HG03439 (cell line): ENCODE data around the gene SATB2.

Experiments used
- ATAC-seq: cut with Tn5 transposase; IDR thresholded peaks from one replicate; pipeline ENCODE4 v1.9.1; 2021; ENCODE audit warnings: mild to moderate bottlenecking, moderate library complexity; ENCODE audit not compliant: unreplicated experiment

SATB2 gene

DNA sequence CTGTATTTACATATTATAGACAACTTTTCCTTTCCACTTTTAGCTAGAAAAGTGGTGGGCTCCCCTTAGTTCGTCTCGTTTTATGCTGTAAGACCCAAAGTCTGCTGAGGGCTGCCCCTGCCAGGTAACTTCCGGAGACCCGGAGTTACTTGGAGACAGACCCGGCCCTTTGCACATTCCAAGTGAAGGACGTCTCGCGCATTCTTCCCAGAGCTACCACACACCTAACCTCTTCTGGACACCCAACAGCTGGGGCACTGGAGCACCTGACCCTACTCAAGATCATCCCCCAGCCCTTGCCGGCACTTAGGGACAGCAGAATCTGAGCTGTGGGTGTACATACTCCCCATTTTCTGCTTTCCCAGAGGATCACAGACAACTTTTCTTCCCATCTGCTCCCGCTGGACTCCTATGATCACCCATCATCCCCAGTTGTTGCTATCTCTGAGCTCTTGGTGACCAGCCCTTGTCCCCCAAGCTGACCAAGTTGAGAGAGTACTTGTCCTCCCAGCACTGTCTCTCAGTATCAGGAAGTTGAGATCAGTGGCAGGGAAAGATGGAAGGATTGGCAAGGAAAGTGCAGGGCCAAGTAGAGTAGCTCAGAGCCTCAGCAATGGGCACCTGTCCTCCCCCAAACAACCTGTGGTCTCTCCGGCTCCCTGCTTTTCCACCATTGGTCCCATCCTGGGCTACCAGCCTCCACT, 8.4 kb upstream of the SATB2 start:
- ATAC-seq, result no peak

DNA sequence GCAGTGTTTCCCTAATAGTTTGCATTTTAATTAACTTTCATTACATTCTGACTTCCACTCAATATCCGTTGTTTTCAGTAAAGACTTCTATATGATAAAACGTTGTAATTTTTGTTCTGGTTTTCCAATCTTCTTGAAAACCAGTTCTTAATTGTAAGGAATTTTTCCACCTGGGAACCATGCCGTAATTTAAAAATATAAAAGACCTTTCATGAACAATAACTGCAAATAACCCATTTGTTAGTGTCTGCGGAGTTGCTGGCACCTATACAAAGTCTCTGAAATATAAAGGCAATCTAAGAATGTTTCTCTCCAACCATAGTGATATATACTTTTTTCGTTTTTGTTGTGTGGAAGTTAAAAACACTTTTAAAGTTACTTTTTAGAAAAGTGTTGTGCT, 7.7 kb upstream of the SATB2 start:
- no peak for ATAC-seq

DNA sequence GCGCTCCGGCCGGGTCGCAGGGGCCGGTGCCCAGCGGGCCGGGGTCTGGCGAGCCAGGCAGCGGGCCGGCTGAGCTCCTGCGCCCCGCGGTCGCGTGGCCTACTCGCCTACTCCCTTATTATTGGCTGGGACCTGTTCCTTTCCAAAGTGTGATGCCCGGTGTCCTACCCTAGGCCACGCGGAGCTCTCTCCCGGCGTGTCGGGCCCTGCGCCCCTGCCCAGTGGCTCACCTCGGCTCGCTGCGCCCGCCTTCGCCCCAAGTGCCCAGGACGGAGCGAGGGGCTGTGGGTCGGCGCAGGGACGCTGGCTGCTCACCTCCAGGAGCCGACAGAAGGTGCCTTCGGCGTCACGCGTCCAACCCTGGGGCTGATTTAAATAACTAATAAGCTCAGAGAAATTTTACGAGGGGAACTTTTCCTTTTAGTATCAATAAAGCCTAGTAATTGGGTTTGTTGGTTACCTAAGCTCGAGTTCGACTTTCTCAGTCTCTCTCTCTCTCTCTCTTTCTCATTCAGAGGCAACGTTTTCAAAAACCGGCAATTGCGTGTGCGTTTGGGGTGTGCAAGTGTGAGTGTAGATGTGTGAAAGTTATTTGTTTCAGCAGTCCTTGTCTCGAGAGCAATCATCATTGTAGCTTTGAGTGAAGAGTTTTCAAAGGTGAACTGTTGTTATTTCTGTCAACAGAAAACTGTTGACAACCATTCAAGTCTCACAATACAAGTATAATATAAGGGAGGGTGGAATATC, 7.0 kb upstream of the SATB2 start:
- no peak for ATAC-seq

DNA sequence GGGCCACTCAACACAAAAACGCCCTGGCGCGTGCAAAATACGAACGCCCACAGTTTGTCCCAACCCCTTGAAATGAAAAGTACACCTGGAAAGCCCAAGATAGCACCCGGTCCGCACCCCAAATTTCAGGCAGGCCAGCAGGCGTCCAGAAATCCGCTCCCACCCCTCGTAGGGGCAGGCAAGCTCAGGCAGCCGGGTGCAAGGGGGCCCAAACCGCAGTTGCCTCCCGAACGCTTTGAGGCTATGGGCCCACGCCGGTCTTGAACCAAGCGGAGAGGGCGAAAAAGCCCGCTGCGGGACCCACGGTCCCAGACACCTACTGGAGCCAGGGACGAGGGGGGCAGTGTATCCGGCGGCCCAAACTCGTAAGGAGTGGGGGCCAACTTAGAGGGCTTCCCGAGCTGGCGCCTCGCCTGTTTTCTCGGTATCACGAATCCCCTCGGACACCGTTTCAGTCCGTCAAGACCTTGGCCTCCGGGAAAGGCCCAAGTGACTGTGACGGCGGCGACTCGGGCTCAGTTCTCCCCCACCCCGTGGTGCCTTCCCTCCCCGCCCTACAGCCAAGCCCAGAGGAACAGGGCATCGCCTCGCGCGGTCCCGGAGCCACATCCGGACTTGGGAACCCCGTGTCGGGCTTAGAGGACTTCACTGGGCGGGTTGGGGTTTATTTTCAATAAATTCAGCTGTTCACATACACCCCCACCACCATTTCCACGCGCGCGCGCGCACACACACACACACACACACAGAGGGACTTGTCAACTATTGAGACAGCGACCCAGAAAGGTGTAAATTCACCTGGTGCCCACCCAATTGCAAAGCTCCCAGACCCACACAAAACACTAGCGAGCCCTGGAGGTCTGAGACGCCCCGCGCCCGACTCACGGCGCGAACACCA, 6.2 kb upstream of the SATB2 start:
- ATAC-seq, result no peak

DNA sequence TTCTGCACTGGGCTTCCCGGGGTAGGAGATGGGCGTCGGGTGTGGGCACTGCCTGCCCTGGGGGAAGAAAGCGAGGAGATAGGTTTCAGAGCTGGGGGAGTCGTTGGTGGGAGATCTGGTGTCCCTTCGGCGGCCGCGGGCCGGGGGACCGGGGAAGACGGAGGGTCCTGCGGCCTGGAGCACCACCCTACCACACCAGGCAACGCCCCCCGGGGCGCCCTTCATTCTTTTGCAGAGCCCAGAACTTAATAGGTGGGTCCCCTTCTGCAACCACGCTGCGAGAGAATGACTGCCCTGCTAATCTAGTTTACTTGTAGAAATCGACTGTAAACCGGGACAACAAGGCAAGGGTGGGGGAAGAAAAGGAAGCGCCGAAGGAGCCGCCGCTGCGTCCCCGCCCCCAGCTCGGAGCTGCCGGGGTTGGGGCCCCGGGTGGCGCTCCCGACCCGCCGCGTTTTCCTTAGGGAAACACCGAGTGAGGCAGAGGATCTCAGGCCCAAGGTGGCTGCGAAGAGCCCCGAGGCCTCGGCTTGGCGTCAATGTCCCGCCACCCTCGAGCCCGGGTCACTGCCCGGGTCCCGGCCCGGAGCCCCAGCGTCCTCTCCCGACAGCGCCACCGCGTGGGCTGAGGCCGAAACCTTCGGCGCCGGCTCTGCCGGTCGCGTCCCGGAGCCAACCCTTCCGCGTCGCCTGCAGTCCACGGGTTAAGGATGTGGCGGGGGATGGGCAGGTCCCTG, 5.4 kb upstream of the SATB2 start:
- ATAC-seq, result no peak

DNA sequence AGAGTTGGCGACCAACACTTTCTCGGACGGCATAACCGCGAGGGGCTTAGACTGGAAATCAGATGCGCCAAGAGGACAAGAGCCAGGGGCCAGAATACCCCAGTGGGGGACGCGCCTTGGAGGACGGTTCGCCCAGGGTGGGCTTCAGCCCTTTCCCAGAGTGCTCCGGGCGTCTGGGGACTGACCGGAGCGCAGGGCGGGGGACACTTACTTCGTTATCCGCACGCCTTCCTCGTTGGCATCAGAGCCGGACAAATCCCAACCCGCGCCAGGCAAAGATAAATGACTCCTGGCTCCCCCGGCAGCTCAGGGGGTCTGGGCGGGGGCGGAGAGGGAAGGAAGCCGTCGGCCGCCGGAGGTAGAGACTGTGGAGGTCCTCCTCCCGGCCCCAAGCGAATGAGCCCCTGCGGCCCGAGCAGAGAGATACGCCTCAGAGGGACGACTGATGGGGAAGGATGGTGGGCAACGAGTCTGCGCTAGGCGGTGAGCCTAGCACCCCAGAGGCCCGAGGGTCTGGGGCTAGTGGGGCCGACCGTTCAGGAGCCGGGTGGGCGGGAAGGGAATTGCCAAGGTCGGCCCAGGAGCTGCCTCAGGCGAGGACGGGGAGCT, 4.7 kb upstream of the SATB2 start:
- no peak for ATAC-seq

DNA sequence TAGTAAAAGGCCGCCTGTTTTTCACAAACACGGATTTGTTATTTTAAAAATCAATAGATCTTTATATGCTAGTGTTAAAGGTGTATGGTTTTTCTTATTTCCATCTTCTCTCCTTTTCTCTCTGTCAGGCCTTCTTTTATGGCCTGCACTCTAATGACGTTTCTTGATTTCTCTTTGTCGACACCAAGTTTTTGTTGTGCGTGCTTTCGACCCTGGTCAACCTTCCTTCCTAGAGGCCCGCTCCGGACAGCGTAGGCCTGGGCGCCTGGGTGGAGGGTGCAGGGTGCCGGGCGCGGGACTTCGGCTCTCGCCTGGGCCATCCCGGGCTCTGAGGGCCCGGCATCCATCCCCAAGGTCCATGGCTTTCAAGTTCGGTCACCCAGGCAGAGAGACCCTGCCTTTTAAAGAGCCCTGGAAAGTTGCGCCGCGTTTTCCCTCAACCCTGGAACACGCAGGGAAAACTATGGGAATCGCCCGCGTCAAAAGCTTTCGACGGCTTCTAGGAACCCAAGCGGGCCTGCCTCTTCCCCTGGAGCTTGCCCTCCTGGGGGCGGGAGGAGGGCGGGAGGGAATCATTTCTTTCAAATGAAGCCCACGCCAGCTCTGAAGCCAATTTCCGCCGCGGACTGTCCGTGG, 4.1 kb upstream of the SATB2 start:
- ATAC-seq, result no peak

DNA sequence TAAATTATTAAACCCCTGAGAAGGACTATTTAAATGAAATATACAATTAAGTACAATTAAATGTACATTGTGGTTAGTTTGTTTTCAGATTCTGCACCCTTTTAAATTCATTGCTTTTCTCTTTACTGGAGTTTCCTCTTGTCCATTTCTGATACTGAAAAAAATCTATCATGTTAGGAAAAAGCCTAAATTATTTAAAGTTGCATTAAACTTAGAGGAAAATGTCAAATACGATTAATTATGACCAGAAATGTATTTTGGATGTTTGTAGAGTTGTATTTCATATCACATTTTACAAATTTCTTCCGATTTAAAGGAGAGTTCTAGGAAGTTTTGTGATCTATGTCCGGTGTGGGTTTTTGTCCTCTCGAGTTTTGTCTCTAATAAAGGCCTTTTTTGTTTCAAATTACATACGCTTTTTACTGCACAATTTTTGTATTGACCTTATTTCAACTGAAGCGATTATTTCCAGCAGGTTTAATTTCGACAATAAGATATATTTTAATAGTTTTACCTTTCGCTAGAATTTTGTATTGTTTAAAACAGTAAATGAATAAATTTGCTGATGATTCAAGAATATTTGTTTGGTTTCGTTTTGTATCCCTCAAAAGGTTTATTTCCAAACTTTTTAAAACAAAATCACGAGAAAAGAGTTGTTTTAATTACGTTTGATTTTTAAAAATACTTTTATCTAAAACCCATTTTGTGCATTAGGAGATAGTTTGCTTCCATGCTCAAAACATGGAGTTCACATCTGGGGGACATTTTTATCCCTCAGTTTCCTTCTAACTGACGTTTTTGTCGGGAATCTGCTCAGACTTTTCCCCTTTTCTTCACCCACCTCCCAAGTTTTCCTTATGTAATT, 3.3 kb upstream of the SATB2 start:
- ATAC-seq, result no peak

DNA sequence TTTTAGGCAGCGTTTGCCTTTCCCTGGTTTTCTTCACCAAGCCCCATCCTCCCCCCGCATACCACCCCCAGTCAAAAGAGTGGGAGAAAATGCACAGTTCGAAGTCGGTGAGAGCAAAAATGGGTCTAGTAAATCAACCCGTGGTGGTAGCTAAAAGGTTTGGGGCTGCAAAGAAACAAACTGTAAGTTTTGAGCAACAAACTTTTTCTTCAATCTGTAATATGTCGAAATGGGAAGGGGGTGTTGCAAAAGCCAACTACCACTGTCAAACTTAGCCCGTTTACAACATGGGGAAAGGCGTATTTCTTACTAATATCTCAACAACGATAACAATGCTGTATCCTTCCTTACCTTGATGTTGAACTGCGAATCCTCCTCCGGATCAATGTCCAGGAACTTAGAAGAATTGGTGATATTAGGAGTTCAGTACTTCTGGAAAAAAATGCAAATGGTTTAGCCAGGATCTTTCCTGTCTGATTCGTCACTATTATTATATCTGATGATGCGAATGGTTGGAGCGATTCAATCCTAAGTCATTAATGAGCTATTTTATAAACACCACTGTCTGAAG, 2.4 kb upstream of the SATB2 start:
- ATAC-seq, result no peak

DNA sequence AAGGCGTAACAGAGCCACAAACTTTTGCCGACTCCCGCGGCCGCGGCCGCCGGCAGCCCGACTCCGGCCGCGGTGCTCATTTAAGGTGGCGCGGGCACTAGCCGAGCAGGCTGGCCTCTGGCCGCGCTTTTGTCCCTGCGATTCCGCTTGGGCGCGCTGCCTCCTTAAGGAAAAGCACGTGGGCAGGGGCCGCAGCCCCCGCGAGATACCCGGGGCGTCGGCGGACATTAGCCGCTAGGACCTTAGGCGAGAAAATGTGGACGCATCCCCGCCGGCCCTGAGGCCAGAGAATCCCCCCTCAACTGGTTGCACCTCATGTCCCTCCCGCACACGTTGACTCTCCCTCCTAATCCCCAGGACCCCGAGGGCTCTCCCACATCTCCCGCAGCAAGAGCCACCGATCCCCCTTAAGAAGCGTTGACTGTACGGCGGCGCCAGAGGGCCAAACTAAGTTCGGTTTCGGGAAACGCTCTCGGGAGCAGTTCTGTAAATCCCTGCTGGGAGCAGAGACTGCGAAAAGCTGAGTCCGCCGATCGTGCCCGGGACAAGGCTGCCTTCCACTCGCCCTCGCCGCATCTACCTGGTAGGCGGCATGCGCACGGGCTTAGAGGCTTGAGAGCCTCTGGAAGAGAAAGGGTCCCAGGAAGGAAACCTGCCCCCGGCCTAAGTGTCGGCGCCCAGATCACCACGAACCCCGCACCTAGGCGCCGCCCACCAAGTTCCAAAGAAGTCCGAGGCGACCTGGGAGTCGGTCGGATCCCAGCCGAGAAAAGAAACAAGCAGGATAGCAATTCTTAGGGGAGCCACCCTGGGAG, 1.8 kb upstream of the SATB2 start:
- ATAC-seq, result no peak

DNA sequence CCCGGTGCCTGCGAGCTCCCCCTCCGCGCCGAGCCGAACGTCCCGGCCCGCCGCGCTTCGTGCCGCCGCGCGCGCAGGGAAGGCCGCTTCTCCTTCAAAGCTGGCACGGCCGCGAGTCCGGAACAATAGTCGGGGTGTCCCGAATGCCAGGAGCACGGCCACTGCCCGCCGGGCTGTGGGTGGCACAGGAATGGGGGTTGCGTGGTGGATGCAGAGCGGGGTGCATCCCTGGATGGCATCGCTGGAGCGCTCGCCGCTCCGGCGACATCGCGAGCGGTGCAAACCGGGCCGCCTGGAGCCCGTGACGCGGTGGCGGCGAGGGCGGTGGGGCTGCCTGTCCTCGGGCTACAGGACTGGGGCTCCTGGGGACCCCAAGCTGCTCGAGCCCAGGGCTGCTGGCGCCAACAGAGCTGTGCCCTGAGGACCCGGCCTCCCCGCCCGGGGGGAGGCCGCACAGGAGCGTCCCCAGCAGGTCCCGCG, 1.1 kb upstream of the SATB2 start:
- ATAC-seq, result no peak

DNA sequence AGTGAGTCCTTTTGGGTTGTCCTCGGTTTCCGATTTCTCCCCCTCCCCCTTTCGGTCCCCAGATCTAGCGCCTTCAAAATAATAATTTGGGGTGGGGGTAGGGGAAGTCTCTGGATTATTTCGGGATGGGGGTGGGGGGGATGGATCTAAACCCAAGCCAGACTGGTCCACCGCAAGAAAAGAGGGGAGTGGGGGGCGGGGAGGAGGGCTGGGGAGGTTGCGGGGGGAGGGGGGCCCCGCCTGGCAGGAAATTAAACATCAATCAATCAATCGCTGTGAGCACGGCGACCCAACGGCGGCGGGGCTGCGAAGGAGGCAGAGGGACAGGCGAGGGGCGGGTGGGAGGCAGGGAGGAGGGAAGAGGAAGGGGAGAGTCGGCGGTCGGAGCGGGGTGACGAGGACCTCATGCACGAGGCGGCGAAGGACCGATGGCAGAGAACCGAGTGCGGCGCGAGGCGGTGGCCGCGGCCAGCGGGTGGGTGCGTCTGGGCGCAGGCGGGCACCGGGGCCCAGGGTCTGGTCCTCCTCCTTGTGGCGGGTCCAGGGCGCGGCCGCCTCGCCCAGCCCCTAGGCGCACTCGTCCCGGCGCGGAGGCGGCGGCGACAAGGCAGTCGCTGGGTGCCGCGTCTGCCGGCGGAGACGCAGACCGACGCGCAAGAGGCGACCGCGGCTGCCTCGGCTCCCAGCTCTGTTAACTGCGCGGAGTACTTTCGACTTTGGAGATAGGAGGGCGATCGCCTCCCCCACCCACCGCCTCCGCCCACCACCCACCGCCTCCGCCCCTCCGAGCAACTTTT, 468 bp upstream of the SATB2 start:
- ATAC-seq, result no peak

DNA sequence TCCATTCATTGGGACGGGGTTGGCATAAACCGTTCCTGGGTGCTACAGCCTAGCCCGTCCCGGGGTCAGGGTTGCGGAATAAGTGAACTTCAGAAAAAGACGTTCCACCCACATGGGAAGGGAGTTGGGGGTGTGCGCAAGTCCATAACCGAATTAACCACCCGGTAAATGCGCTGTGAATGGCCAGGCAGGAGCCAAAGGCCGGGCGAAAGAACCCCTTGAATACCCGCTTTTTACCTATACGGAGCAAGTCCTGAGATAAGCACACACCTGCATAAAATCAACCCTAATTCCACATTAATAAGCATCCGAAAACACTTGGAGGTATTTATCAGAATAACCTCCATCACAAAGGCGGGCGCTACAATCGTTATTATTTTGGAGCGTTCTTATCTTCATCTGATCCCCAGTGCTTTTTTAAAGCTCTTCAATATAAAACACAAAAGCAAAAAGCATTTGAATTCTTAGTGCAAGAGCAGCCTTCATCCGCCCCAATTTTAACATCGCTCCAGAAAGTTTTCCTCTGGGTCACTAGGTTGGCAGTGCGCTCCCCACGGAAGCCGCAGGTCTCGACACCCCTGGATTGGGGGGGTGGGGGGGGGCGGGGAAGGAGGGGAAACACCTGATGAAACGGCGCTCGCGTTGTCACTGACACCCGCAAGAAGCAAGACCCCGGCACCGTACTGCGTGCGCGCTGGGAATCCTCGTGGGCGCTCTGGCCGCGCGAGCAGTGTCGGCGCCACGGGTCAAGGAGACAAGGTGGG, 1.2 kb downstream of the SATB2 start:
- ATAC-seq, result no peak

DNA sequence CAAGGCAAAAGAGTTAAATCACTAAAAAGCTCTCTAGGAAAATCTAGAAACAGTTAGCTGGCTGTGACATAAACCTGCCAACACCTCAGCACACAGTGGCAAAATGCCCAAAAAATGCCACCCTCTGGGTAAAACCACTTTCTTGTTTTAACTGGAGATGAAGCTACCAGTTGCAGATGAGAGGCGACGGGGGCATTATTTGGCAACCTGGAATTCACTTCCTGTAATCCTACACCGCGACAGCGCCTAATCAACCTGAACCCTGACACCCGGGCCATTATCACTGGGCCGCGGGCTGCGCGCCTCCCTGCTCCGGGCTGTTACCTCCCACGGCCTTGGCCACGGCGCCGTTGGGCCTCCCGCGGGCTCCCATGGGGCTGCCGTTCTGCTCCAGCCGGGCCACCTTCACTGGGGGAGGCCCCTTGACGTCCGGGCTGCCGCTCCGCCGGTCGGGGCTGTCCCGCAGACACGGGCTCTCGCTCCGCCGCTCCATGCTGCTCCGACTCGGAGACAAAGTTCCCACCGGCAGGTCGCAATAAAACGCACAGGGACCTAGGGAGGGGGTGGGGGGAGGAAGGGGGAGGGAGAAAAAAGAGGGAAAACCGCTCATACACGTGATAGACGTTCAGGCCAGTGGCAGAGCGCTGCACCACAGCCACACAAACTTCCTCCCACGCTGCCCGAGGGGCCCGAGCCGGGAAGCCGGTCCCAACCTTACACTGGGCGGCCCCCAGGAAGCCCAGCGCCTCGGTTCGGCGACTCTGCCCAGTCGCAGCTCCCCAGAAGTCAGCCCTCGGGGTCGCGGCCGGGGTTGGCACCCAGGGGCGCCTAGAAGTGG, 2.0 kb downstream of the SATB2 start:
- ATAC-seq, result no peak

DNA sequence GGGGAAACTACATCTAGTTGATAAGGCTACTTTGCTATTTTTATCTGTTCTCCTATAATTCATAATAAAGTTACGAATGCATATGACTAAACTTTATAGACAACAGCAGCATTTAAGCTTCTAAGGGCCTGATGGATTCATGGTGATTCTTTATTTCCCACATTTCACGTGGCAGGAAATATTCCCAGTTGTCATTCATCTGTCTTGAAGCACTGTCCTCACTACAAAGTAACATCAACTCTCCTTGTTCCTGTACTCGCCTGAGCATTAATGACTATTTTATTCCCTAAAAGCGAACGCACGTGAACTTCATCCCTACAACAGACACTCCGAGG, 2.6 kb downstream of the SATB2 start:
- no peak for ATAC-seq

DNA sequence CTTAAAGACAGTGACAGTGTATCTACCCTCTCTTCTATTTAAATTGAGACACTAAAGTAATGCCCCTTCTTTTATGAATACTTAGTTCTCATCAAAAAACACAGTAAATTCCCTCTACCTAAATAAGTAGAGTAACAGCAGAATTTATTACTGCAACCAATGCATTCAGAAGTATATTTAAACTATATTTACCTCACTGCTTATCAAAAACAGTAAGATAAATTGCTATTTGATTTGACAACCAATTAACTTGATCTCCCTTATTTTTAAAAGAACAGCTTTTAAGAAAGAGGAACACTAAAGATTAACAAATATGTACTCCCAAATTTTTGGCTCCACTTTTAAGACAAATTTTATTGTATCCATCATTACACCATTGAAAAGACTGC, 4.8 kb downstream of the SATB2 start:
- ATAC-seq, result no peak
